Fibroblast of lung (primary cell): Measurements from ENCODE around the gene ATXN8OS.

Experiments used
- EZH2 ChIP-seq: IDR thresholded peaks from 2 replicates; pipeline ENCODE4 v1.5.1; 2012; ENCODE audit warnings: low read length, control low read depth, mild to moderate bottlenecking; ENCODE audit errors: missing control alignments
- TF ChIP-seq, protein P1 (sequence below), 2 donors: IDR thresholded peaks in 1 of 2; conservative IDR thresholded peaks in 1 of 2; 1 replicate in 1 of 2; 2 replicates in 1 of 2; pipeline ENCODE4 v1.5.1; 2011 to 2012; ENCODE audit warnings: low read length in 2 of 2, control low read depth in 1 of 2, inconsistent platforms in 1 of 2, low read depth in 1 of 2, mild to moderate bottlenecking in 1 of 2

- TF ChIP-seq, protein P1, sequence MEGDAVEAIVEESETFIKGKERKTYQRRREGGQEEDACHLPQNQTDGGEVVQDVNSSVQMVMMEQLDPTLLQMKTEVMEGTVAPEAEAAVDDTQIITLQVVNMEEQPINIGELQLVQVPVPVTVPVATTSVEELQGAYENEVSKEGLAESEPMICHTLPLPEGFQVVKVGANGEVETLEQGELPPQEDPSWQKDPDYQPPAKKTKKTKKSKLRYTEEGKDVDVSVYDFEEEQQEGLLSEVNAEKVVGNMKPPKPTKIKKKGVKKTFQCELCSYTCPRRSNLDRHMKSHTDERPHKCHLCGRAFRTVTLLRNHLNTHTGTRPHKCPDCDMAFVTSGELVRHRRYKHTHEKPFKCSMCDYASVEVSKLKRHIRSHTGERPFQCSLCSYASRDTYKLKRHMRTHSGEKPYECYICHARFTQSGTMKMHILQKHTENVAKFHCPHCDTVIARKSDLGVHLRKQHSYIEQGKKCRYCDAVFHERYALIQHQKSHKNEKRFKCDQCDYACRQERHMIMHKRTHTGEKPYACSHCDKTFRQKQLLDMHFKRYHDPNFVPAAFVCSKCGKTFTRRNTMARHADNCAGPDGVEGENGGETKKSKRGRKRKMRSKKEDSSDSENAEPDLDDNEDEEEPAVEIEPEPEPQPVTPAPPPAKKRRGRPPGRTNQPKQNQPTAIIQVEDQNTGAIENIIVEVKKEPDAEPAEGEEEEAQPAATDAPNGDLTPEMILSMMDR (conservative IDR thresholded peaks at IDR 0.05 in 1 of 2, IDR thresholded peaks at IDR 0.05 in 1 of 2; ENCODE audit: low read depth in 1 of 2, low read length in 2 of 2): no peak
- TF ChIP-seq EZH2: no peak
Measured at GRCh38 chr13:70107498-70108281, at the start of gene ATXN8OS.
